ENCODE measurements around the gene ANKRD65.

The ANKRD65 gene

GRCh38 chr1:1426496-1427105, 5.5 kb upstream of the ANKRD65 start:
- no peak overlapping the region for H3K4me3 ChIP-seq (ENCODE audit: low read depth, low read length)
- in situ Hi-C loops (cut with HindIII; ENCODE audit: low sequenced_read_pairs), result no loop called here
- TF ChIP-seq, protein P1, sequence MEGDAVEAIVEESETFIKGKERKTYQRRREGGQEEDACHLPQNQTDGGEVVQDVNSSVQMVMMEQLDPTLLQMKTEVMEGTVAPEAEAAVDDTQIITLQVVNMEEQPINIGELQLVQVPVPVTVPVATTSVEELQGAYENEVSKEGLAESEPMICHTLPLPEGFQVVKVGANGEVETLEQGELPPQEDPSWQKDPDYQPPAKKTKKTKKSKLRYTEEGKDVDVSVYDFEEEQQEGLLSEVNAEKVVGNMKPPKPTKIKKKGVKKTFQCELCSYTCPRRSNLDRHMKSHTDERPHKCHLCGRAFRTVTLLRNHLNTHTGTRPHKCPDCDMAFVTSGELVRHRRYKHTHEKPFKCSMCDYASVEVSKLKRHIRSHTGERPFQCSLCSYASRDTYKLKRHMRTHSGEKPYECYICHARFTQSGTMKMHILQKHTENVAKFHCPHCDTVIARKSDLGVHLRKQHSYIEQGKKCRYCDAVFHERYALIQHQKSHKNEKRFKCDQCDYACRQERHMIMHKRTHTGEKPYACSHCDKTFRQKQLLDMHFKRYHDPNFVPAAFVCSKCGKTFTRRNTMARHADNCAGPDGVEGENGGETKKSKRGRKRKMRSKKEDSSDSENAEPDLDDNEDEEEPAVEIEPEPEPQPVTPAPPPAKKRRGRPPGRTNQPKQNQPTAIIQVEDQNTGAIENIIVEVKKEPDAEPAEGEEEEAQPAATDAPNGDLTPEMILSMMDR (IDR thresholded peaks at IDR 0.05; ENCODE audit: low read depth, low read length, missing control alignments), result no peak
- no peak for DNase-seq (ENCODE audit: low read depth)

DNA sequence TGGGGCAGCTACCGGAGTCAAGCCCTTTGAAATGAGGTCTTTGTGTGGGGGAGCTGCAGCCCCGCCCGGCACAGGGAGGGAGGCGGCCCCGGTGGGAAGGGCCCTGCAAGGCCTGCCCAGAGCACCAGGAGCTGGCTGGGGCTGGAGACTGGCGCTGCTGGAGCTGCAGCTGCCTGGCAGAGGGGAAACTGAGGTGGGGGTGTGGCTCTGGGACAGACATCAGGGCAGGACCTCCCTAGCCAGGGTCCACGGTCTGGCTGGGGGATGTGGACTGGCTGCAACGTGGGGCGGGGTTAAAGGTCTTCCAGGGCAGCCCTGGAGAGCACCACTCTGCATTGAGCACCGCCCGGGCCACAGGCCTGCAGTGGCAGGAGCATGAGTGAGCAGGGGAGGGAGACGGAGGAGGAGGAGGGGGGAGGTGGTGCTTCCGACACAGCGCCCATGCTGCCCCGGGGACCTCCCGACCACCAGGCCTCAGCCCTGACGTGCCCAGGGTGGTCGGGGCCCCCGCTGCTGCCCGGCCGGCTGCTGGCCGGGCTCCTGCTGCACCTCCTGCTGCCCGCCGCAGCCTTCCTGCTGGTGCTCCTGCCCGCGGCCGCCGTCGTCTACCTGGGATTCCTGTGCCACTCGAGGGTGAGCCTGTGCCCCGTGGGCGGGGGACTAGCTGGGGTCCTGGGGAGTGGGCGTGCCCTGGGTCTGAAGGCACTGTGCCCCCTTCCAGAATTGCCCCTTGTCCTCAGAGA, 4.8 kb upstream of the ANKRD65 start:
- TF ChIP-seq, protein P1 (IDR thresholded peaks at IDR 0.05; ENCODE audit: low read depth, low read length, missing control alignments), result no peak
- H3K4me3 ChIP-seq (ENCODE audit: low read depth, low read length), result no peak overlapping the region
- DNase-seq (ENCODE audit: low read depth), result no peak
- in situ Hi-C loops (cut with HindIII; ENCODE audit: low sequenced_read_pairs), result no loop called here

DNA sequence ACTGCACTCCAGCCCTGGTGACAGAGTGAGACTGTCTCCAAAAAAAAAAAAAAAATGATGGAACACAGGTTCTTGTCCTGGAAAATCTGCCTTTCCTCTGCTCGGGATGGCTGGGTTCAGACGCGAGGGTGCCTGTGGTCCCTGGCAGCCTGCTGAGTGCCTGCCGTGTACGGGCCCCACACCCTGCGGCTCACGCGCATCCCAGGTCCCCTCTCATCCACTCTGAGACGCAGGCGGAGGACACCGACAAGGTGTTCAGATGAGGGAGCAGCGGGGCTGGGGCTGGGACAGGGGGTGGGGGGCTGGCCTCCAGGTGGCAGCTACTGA, 4.3 kb upstream of the ANKRD65 start:
- H3K4me3 ChIP-seq (ENCODE audit: low read depth, low read length), result no peak overlapping the region
- in situ Hi-C loops (cut with HindIII; ENCODE audit: low sequenced_read_pairs), result no loop called here
- TF ChIP-seq, protein P1 (IDR thresholded peaks at IDR 0.05; ENCODE audit: low read depth, low read length, missing control alignments), result no peak
- no peak for DNase-seq (ENCODE audit: low read depth)

DNA sequence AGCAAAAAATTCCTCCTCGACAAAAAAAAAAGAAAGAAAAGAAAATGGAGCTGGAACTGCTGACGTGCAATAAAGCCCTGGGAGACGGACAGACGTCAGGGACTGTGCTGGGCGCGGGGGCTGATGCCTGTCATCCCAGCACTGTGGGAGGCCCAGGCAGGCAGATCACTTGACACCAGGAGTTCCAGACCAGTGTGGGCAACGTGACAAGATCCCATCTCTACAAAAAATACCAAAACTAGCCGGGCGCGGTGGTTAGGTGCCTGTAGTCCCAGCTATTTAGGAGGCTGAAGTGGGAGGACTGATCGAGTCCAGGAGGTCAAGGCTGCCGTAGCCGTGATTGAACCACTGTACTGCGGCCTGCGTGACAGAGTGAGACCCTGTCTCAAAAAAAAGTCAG, 3.6 kb upstream of the ANKRD65 start:
- TF ChIP-seq, protein P1 (IDR thresholded peaks at IDR 0.05; ENCODE audit: low read depth, low read length, missing control alignments), result no peak
- in situ Hi-C loops (cut with HindIII; ENCODE audit: low sequenced_read_pairs), result no loop called here
- no peak overlapping the region for H3K4me3 ChIP-seq (ENCODE audit: low read depth, low read length)
- no peak for DNase-seq (ENCODE audit: low read depth)

DNA sequence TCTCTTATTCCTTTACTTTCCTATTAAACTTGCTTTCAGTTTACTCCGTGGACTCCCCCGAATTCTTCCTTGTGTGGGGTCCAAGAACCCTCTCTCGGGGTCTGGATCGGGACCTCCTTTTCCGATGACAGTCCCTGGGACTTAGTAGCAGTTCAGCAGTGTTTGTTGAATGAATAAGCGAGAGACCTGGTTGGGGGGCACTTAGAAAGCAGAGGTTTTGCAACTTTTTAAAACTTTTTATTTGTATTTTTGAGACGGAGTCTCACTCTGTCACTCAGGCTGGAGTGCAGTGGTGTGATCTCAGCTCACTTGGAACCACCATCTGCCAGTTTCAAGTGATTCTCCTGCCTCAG, 2.1 kb upstream of the ANKRD65 start:
- DNase-seq (ENCODE audit: low read depth), result no peak
- TF ChIP-seq, protein P1 (IDR thresholded peaks at IDR 0.05; ENCODE audit: low read depth, low read length, missing control alignments), result no peak
- no peak overlapping the region for H3K4me3 ChIP-seq (ENCODE audit: low read depth, low read length)
- in situ Hi-C loops (cut with HindIII; ENCODE audit: low sequenced_read_pairs), result no loop called here

DNA sequence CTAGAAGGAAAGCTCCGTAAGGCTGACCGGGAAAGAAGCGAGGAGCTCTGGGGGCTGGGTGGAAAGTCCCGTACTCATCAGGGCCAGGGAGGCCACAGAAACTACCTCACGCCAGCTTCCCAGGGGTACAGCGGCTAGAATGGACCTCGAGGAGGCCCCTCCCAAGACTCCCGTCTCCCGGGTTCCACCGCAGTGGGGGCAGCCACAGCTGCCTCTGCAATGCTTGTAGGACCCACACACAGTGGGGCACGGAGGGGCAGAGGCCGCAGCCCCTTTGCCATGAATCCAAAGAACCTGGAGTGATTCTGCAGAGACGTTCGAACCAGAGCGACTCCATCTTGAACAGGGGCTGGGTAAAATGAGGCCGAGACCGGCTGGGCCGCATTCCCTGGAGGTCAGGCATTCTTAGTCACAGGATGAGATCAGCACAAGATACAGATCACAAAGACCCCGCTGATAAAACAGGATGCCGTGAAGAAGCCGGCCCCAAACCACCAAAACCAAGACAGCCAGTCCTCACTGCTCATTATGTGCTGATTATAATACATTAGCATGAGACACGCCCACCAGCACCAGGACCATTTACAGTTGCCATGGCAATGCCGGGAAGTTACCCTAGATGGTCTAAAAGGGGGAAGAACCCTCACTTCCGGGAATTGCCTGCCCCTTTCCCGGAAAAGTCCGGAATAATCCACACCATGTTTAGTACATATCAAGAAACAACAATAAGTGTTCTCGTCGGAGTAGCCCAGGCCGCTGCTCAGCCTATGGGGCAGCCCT, 1.6 kb upstream of the ANKRD65 start:
- DNase-seq (ENCODE audit: low read depth), result no peak
- in situ Hi-C loops (cut with HindIII; ENCODE audit: low sequenced_read_pairs), result no loop called here
- no peak overlapping the region for H3K4me3 ChIP-seq (ENCODE audit: low read depth, low read length)
- TF ChIP-seq, protein P1 (IDR thresholded peaks at IDR 0.05; ENCODE audit: low read depth, low read length, missing control alignments), result no peak

Measured in astrocyte of the cerebellum (primary cell).